Activated naive CD8-positive, alpha-beta T cell treated with anti-CD3 and anti-CD28 coated beads, Interleukin-2, amount 10 ng/mL, durations not matched to agents 7 days and 5 days (primary cell): ENCODE data around the gene MYPN. TPM values are rescaled to one million over a fixed set of nuclear protein-coding genes. Genes with fewer than 3 reads are reported as not detected.

ENCODE experiments used
- ATAC-seq: fragments of 150-1000 bp; cut with Tn5 transposase; one replicate; pipeline ENCODE4 v1.10.0; 2021; ENCODE audit warnings: low read depth, moderate library complexity
- POLR2A ChIA-PET: fragments of 350-600 bp; sonication (Branson Sonifier 250); formaldehyde crosslinking; loops from one replicate; lab custom pipeline; 2021; ENCODE audit warnings: antibody characterized with exemption; lab: Charles Lee
- DNase-seq: peaks from one replicate; pipeline ENCODE4 v3.0.0; 2021
- H3K27ac Mint-ChIP-seq: one replicate; pipeline ENCODE4 v1.8.0; 2022; ENCODE audit warnings: mild to moderate bottlenecking, mixed read lengths
- H3K27me3 Mint-ChIP-seq: one replicate; pipeline ENCODE4 v1.8.0; 2022; ENCODE audit warnings: mild to moderate bottlenecking, moderate library complexity, mixed read lengths
- H3K36me3 Mint-ChIP-seq: one replicate; pipeline ENCODE4 v1.8.0; 2021; ENCODE audit warnings: mild to moderate bottlenecking, mixed read lengths
- H3K4me1 Mint-ChIP-seq: one replicate; pipeline ENCODE4 v1.8.0; 2021; ENCODE audit warnings: mixed read lengths
- H3K4me3 Mint-ChIP-seq: one replicate; pipeline ENCODE4 v1.8.0; 2022; ENCODE audit warnings: mild to moderate bottlenecking, moderate library complexity, mixed read lengths
- H3K9me3 Mint-ChIP-seq: one replicate; pipeline ENCODE4 v1.8.0; 2021; ENCODE audit warnings: mixed read lengths
- total RNA-seq, 2 experiments: library from RNA; stranded (reverse); gene quantifications; one replicate each; pipeline ENCODE4 v1.2.3, GENCODE V29; 2021

MYPN gene
- total RNA-seq, 2 experiments from 2014 or later: not detected

- no peak for ATAC-seq
- POLR2A ChIA-PET: no interaction called here
- H3K4me1 Mint-ChIP-seq: peaks cover 2% of the 10 kb centered on the region
- H3K4me3 Mint-ChIP-seq: no peak overlapping the region
- no peaks in the 10 kb centered on the region for H3K36me3 Mint-ChIP-seq
- no peaks in the 10 kb centered on the region for H3K9me3 Mint-ChIP-seq
- peaks cover 20% of the 10 kb centered on the region for H3K27me3 Mint-ChIP-seq
- DNase-seq: no peak
- H3K27ac Mint-ChIP-seq: no peak overlapping the region
Measured at GRCh38 chr10:68081916-68082315, 27.4 kb upstream of the MYPN start.

- no peak for DNase-seq
- Mint-ChIP-seq H3K4me3 (no peak overlapping the region), H3K27ac (no peak overlapping the region), H3K9me3 (no peaks in the 10 kb centered on the region), H3K4me1 (peaks cover 7% of the 10 kb centered on the region), H3K36me3 (no peaks in the 10 kb centered on the region), H3K27me3 (peaks cover 21% of the 10 kb centered on the region)
- POLR2A ChIA-PET: no interaction called here
- no peak for ATAC-seq
Measured at GRCh38 chr10:68082872-68083271, 26.4 kb upstream of the MYPN start.

GRCh38 chr10:68083953-68084352 lies 25.3 kb upstream of the MYPN start:
- Mint-ChIP-seq H3K27ac (no peak overlapping the region), H3K36me3 (no peaks in the 10 kb centered on the region), H3K9me3 (no peaks in the 10 kb centered on the region), H3K4me3 (no peak overlapping the region), H3K27me3 (peaks cover 21% of the 10 kb centered on the region), H3K4me1 (peaks cover 12% of the 10 kb centered on the region)
- no peak for DNase-seq
- ATAC-seq: no peak
- POLR2A ChIA-PET: no interaction called here

GRCh38 chr10:68084469-68084868 lies 24.8 kb upstream of the MYPN start:
- peaks cover 12% of the 10 kb centered on the region for H3K4me1 Mint-ChIP-seq
- ATAC-seq (no peak), DNase-seq (no peak)
- H3K36me3 Mint-ChIP-seq: no peaks in the 10 kb centered on the region
- no peak overlapping the region for H3K27ac Mint-ChIP-seq
- no peak overlapping the region for H3K4me3 Mint-ChIP-seq
- no peaks in the 10 kb centered on the region for H3K9me3 Mint-ChIP-seq
- peaks cover 21% of the 10 kb centered on the region for H3K27me3 Mint-ChIP-seq
- POLR2A ChIA-PET: no interaction called here

- no peaks in the 10 kb centered on the region for H3K36me3 Mint-ChIP-seq
- no peak for DNase-seq
- no peak overlapping the region for H3K27ac Mint-ChIP-seq
- H3K9me3 Mint-ChIP-seq: no peaks in the 10 kb centered on the region
- H3K27me3 Mint-ChIP-seq: peaks cover 20% of the 10 kb centered on the region
- ATAC-seq: no peak
- peaks cover 12% of the 10 kb centered on the region for H3K4me1 Mint-ChIP-seq
- no peak overlapping the region for H3K4me3 Mint-ChIP-seq
- POLR2A ChIA-PET: no interaction called here
Measured at GRCh38 chr10:68086011-68086410, 23.3 kb upstream of the MYPN start.

- Mint-ChIP-seq H3K27me3 (peaks cover 20% of the 10 kb centered on the region), H3K9me3 (no peaks in the 10 kb centered on the region), H3K4me3 (no peak overlapping the region), H3K27ac (no peak overlapping the region), H3K36me3 (no peaks in the 10 kb centered on the region), H3K4me1 (peaks cover 12% of the 10 kb centered on the region)
- no peak for ATAC-seq
- POLR2A ChIA-PET: interaction anchor here (1.1 kb wide), 1 partner anchor 245 kb away, joined by 3 read pairs; the partner anchor contains the start of gene HNRNPH3
- no peak for DNase-seq
Measured at GRCh38 chr10:68086910-68087684, 22.2 kb upstream of the MYPN start.

GRCh38 chr10:68087685-68088401 lies 21.4 kb upstream of the MYPN start:
- Mint-ChIP-seq H3K27me3 (peaks cover 13% of the 10 kb centered on the region), H3K9me3 (no peaks in the 10 kb centered on the region), H3K36me3 (no peaks in the 10 kb centered on the region), H3K4me3 (no peak overlapping the region), H3K4me1 (peaks cover 12% of the 10 kb centered on the region), H3K27ac (no peak overlapping the region)
- DNase-seq (no peak), ATAC-seq (no peak)
- POLR2A ChIA-PET: interaction anchor here (1.1 kb wide), 1 partner anchor 244 kb away, joined by 3 read pairs; the partner anchor contains the start of gene HNRNPH3

GRCh38 chr10:68088740-68089139 lies 20.5 kb upstream of the MYPN start:
- Mint-ChIP-seq H3K27ac (no peak overlapping the region), H3K4me1 (peaks cover 12% of the 10 kb centered on the region), H3K4me3 (no peak overlapping the region), H3K27me3 (peaks cover 9% of the 10 kb centered on the region), H3K36me3 (no peaks in the 10 kb centered on the region), H3K9me3 (no peaks in the 10 kb centered on the region)
- DNase-seq: no peak
- no peak for ATAC-seq
- POLR2A ChIA-PET: interaction anchor here (1.1 kb wide), 1 partner anchor 243 kb away, joined by 3 read pairs; the partner anchor contains the start of gene HNRNPH3

GRCh38 chr10:68090586-68090985 lies 18.7 kb upstream of the MYPN start:
- H3K4me3 Mint-ChIP-seq: no peak overlapping the region
- POLR2A ChIA-PET: no interaction called here
- no peaks in the 10 kb centered on the region for H3K36me3 Mint-ChIP-seq

GRCh38 chr10:68092512-68092911 lies 16.8 kb upstream of the MYPN start:
- Mint-ChIP-seq H3K27ac (no peak overlapping the region), H3K36me3 (no peaks in the 10 kb centered on the region), H3K9me3 (no peaks in the 10 kb centered on the region), H3K4me1 (peaks cover 8% of the 10 kb centered on the region), H3K27me3 (peaks cover under 1% of the 10 kb centered on the region), H3K4me3 (no peak overlapping the region)
- ATAC-seq: no peak
- no peak for DNase-seq
- POLR2A ChIA-PET: no interaction called here

More at GRCh38 chr10:68090586-68090985, 18.7 kb upstream of the MYPN start:
- no peak for DNase-seq
- Mint-ChIP-seq H3K27me3 (peaks cover 3% of the 10 kb centered on the region), H3K9me3 (no peaks in the 10 kb centered on the region), H3K4me1 (peaks cover 12% of the 10 kb centered on the region), H3K27ac (no peak overlapping the region)
- no peak for ATAC-seq

GRCh38 chr10:68095153-68095552 lies 14.1 kb upstream of the MYPN start:
- H3K36me3 Mint-ChIP-seq: no peaks in the 10 kb centered on the region
- H3K27ac Mint-ChIP-seq: no peak overlapping the region
- H3K4me3 Mint-ChIP-seq: no peak overlapping the region
- no peak for DNase-seq
- H3K27me3 Mint-ChIP-seq: peaks cover 7% of the 10 kb centered on the region
- ATAC-seq: no peak
- H3K9me3 Mint-ChIP-seq: no peaks in the 10 kb centered on the region
- POLR2A ChIA-PET: interaction anchor here (0.7 kb wide), 1 partner anchor 29 kb away, joined by 3 read pairs; no protein-coding TSS in a partner anchor
- H3K4me1 Mint-ChIP-seq: peaks cover 2% of the 10 kb centered on the region

GRCh38 chr10:68096913-68097516 lies 12.3 kb upstream of the MYPN start:
- H3K27me3 Mint-ChIP-seq: peaks cover 7% of the 10 kb centered on the region
- H3K4me1 Mint-ChIP-seq: peaks cover 6% of the 10 kb centered on the region
- H3K9me3 Mint-ChIP-seq: no peaks in the 10 kb centered on the region
- no peak overlapping the region for H3K27ac Mint-ChIP-seq
- DNase-seq (no peak), ATAC-seq (no peak)
- POLR2A ChIA-PET: no interaction called here
- H3K36me3 Mint-ChIP-seq: no peaks in the 10 kb centered on the region
- no peak overlapping the region for H3K4me3 Mint-ChIP-seq

- H3K27me3 Mint-ChIP-seq: peaks cover 17% of the 10 kb centered on the region
- DNase-seq: no peak
- H3K27ac Mint-ChIP-seq: no peak overlapping the region
- peaks cover 6% of the 10 kb centered on the region for H3K4me1 Mint-ChIP-seq
- ATAC-seq: no peak
- no peaks in the 10 kb centered on the region for H3K9me3 Mint-ChIP-seq
- POLR2A ChIA-PET: no interaction called here
- H3K4me3 Mint-ChIP-seq: no peak overlapping the region
- no peaks in the 10 kb centered on the region for H3K36me3 Mint-ChIP-seq
Measured at GRCh38 chr10:68099736-68100135, 9.6 kb upstream of the MYPN start.
